ENCODE data around the gene KIRREL3.

- TF ChIP-seq YY1 (IDR thresholded peaks at IDR 0.05; ENCODE audit: insufficient read depth, insufficient read length) = no peak
- no peak for TF ChIP-seq SUZ12 (IDR thresholded peaks at IDR 0.05; ENCODE audit: extremely low read depth, insufficient read depth, insufficient read length)
- TF ChIP-seq ZNF274 (IDR thresholded peaks at IDR 0.05; ENCODE audit: low read depth, low read length) = no peak
These were observed 43.9 kb downstream of the KIRREL3 start for GRCh38 chr11:126956635-126957034.

All from NT2/D1 (cell line).